Measurements from ENCODE around the gene SLAMF9. TPM values are rescaled to one million over a fixed set of nuclear protein-coding genes. Genes with fewer than 3 reads are reported as not detected.

Gene SLAMF9
- total RNA-seq, 1 donor from 2014 or later, result not detected

DNA sequence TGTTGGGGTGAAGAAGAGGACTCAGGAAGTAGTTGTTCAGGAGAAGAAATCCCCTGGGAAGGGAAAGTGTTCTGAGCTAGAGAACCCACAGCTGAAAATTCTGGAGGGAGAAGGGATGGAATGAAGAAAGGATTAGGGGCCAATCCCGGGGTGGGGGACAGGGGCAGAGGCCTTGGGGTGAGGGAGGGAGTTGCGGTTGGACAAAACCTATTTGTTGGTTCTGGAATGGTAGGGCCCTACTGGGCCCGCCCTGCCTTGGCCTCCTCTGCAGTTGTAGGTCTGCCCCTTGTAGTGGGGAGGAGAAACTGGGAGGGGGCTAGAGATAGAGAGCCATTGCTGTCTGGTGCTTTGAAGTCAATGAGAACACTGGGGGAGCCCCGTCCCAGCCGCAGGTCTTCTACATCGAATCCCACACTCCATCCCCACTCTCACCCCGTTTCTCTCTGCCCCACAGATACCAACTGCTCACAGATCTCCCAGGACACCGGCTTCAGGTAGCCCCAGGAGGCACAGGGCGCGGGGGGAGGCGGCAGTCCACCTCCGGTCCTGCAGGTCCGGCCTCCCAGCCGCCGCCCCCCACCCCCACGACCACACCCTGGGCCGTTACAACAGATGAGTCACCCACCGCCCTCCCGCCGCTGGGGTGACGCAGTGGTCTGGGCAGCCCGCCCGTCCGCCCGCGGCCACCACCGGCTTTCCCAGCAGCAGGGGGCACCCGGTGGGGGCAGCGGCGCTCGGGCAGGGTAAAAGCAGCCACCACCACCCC lies 29.8 kb downstream of the SLAMF9 start:
- peaks cover 7% of the 10 kb centered on the region for H3K36me3 Mint-ChIP-seq
- no peaks in the 10 kb centered on the region for H3K9me3 Mint-ChIP-seq
- TF ChIP-seq, protein P1, sequence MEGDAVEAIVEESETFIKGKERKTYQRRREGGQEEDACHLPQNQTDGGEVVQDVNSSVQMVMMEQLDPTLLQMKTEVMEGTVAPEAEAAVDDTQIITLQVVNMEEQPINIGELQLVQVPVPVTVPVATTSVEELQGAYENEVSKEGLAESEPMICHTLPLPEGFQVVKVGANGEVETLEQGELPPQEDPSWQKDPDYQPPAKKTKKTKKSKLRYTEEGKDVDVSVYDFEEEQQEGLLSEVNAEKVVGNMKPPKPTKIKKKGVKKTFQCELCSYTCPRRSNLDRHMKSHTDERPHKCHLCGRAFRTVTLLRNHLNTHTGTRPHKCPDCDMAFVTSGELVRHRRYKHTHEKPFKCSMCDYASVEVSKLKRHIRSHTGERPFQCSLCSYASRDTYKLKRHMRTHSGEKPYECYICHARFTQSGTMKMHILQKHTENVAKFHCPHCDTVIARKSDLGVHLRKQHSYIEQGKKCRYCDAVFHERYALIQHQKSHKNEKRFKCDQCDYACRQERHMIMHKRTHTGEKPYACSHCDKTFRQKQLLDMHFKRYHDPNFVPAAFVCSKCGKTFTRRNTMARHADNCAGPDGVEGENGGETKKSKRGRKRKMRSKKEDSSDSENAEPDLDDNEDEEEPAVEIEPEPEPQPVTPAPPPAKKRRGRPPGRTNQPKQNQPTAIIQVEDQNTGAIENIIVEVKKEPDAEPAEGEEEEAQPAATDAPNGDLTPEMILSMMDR (conservative IDR thresholded peaks at IDR 0.05), result no peak
- H3K27me3 Mint-ChIP-seq, result no peaks in the 10 kb centered on the region
- H3K27ac Mint-ChIP-seq, result peak overlapping the region; percentile 96
- DNase-seq (ENCODE audit: extremely low spot score, unreplicated experiment), result no peak
- H3K4me1 Mint-ChIP-seq (ENCODE audit: unreplicated experiment), result peaks cover 33% of the 10 kb centered on the region
- peak overlapping the region; percentile 94 for H3K4me3 Mint-ChIP-seq

DNA sequence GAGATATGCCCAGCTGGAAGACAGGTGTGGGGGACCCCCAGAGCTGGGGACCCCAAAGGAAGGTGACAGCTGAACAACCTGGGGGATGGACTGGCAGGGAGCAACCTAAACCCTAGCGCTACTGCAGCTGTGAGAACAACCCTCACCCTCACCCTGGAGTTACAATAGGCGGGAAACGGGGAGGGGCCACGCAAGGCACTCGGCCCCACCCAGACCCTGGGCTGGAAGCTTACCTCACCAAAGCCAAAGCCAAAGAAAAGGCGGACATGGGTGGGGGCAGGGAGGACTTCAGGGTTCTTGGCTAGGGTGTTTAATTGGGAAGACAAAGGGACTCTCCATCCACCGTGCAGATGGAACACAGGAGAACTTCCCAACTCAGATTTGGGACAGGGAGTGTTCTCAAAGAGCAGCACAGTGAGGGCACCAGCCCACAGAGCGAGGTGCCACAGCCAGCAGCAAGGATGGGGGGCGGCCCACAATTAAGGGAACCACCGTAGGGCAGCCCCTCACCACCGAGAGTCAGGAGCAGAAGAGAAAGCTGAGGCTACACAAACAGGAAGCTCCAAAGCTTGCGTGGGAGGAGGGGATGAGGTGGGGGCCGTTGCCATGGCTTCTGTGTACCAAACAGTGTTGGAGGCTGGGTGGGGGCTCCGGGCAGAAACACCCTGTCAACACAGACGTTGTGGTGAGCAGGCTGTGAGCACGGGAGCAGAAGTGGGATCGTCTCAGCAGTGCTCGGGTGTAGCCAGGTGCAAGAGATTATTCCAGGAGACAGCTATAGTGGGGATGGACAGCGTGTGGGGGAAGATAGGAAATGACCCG lies 30.6 kb downstream of the SLAMF9 start:
- Mint-ChIP-seq H3K4me3 (peak overlapping the region; percentile 94), H3K4me1 (ENCODE audit: unreplicated experiment) (peaks cover 34% of the 10 kb centered on the region)

DNA sequence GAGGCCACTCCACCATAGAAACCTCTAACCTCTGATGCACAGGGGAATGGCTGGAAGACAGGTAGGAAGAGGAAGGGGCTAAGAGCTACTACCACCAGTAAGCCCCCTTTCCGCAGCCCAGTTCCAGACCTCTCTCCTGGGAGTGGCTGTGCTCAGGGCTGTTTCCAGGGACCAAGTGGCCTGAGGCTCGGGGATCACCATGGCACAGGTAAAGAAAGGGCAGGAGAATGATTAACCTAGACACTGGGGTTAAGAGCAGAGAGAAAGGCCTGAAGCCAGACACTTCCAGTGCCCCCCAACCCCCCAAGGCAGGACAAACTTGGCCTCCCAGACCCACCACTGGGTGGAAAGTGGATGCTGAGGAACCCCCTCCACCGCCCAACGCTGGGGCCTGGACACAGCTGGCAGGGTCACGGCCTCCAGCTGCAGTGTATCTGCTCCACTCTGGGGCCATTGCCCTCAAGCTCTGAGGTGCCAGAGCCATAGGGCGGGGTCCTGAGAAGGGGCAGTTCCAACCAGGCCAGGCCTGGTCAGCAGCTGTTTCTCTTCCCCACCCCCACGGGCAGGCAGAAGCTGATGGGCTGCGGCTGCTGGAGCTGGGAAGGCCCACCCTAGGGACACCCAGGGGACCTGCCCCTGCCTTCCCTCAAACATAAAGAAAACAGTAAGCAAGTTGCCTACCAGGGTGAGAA lies 31.4 kb downstream of the SLAMF9 start:
- Mint-ChIP-seq H3K27me3 (no peaks in the 10 kb centered on the region), H3K4me1 (ENCODE audit: unreplicated experiment) (peaks cover 41% of the 10 kb centered on the region), H3K4me3 (peak overlapping the region; percentile 94), H3K27ac (peak overlapping the region; percentile 96), H3K36me3 (peaks cover 5% of the 10 kb centered on the region), H3K9me3 (no peaks in the 10 kb centered on the region)
- no peak for DNase-seq (ENCODE audit: extremely low spot score, unreplicated experiment)
- TF ChIP-seq, protein P1 (conservative IDR thresholded peaks at IDR 0.05), result no peak

More for the DNA sequence above, 30.6 kb downstream of the SLAMF9 start:
- no peak for DNase-seq (ENCODE audit: extremely low spot score, unreplicated experiment)
- Mint-ChIP-seq H3K9me3 (no peaks in the 10 kb centered on the region), H3K27ac (peak overlapping the region; percentile 96), H3K36me3 (peaks cover 3% of the 10 kb centered on the region), H3K27me3 (no peaks in the 10 kb centered on the region)
- TF ChIP-seq, protein P1 (conservative IDR thresholded peaks at IDR 0.05), result no peak

DNA sequence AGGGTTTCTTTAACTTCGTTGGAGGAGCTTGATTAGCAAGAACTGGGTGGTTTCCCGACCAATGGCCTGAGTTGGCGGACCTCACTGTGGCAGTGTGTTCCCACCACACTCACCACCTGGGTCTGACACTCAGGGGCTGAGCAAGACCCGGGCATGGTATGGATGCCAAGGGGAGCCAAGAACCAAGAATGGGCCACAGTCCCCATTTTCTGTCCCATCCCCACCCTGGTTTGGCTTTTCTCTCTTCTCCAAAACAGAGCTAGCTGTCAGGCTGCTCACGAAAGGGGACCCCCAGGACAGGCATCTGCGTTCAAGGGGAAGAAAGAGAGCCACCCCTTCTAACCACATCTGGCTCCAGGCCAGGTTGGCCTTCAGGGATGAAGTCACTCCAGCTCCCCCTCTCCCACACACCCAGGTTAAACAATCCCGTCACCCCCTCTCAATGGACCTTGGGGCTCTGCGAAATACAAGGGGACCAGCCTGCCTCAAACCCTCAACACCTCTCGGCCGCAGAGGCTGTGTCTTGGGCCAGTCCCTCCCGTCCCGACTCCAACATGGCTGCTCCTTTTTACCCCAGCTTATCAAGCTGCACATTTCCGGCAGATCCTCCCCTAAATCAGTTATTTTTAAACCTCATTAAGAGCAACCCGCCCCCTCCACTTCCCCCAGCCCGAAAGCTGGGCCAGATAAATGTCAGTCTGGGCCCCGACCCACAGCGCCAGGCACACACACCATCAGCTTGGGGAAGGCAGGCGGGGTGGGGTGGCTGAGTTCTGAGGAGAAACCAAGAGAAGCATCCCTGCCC lies 32.1 kb downstream of the SLAMF9 start:
- TF ChIP-seq, protein P1 (conservative IDR thresholded peaks at IDR 0.05), result no peak
- H3K4me3 Mint-ChIP-seq, result peak overlapping the region; percentile 94
- no peaks in the 10 kb centered on the region for H3K27me3 Mint-ChIP-seq
- peak overlapping the region; percentile 65 for H3K27ac Mint-ChIP-seq
- DNase-seq (ENCODE audit: extremely low spot score, unreplicated experiment), result no peak
- no peaks in the 10 kb centered on the region for H3K9me3 Mint-ChIP-seq
- peaks cover 45% of the 10 kb centered on the region for H3K4me1 Mint-ChIP-seq (ENCODE audit: unreplicated experiment)
- peaks cover 8% of the 10 kb centered on the region for H3K36me3 Mint-ChIP-seq

DNA sequence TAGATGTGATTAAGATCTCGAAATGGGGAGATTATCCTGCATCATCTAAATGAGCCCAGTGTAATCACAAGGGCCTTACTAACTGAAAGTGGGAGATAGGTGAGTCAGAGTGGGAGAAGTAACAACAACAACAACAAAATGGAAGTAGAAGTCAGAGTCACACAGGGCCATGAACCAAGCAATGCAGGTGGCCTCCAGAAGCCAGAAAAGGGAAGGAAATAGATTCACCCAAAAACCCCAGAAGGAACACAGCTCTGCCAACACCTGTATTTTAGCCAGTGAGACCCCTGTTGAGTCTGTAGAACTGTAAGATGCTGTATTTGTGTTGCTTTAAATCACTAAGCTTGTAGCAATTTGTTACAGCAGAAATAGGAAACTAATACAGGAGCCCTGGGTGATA lies 32.8 kb downstream of the SLAMF9 start:
- peak overlapping the region; percentile 42 for H3K4me3 Mint-ChIP-seq
- peaks cover 47% of the 10 kb centered on the region for H3K4me1 Mint-ChIP-seq (ENCODE audit: unreplicated experiment)
- no peaks in the 10 kb centered on the region for H3K9me3 Mint-ChIP-seq
- H3K27me3 Mint-ChIP-seq, result no peaks in the 10 kb centered on the region
- no peak overlapping the region for H3K27ac Mint-ChIP-seq
- no peak for DNase-seq (ENCODE audit: extremely low spot score, unreplicated experiment)
- TF ChIP-seq, protein P1 (conservative IDR thresholded peaks at IDR 0.05), result no peak
- peaks cover 10% of the 10 kb centered on the region for H3K36me3 Mint-ChIP-seq

Measured in type B pancreatic cell (in vitro differentiated cells).